HEK293T (cell line): ENCODE measurements around the gene CSK.

Experiments
- BHLHE40 ChIP-seq: fragments of 450-650 bp; IDR thresholded peaks from 2 replicates; pipeline ENCODE4 v1.6.1; 2016; ENCODE audit warnings: mild to moderate bottlenecking, moderate library complexity, borderline replicate concordance
- FOXK2 ChIP-seq: fragments of 450-650 bp; IDR thresholded peaks from 2 replicates; pipeline ENCODE4 v1.6.1; 2016; ENCODE audit warnings: mild to moderate bottlenecking
- FOXM1 ChIP-seq: fragments of 450-650 bp; IDR thresholded peaks from 2 replicates; pipeline ENCODE4 v1.6.1; 2017; ENCODE audit warnings: mild to moderate bottlenecking, borderline replicate concordance
- L3MBTL2 ChIP-seq: fragments of 450-650 bp; conservative IDR thresholded peaks from 2 replicates; pipeline ENCODE4 v1.6.1; 2016; ENCODE audit warnings: mild to moderate bottlenecking
- SP1 ChIP-seq: fragments of 450-650 bp; IDR thresholded peaks from 2 replicates; pipeline ENCODE4 v1.6.1; 2017

DNA sequence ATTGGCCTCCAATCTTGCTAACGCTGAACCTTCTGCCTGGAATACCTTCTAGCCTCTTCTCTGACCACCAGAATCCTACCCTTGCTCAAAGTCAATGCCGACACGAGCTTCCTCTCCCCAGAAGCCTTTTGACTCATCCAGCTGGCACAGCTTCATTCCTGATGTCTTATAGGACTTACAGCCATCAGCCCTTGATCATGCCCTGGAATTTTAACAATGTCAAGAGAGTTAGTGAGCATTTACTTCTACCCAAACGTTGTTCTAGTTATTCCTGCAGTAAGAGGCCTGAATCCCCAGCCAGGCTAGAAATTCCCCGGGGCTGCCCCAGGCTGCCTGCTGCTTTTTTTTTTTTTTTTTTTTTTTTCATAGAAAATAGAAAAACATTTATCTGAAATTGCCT lies 29.3 kb upstream of the CSK start:
- TF ChIP-seq SP1, result no peak
- TF ChIP-seq FOXM1, result no peak
- no peak for TF ChIP-seq FOXK2
- TF ChIP-seq L3MBTL2, result no peak
- no peak for TF ChIP-seq BHLHE40
